DND-41 (cell line): ENCODE data around the gene MEAF6.

Experiments used
- ATAC-seq: fragments of 200-7000 bp; cut with Tn5 transposase; 3 replicates; pipeline ENCODE4 v1.9.1; 2021; ENCODE audit warnings: low read depth; ENCODE audit not compliant: insufficient read depth
- DNase-seq: peaks from one replicate; pipeline ENCODE4 v3.0.0-alpha.2; 2020
- H2AFZ ChIP-seq: 2 replicates; pipeline ENCODE4 v1.6.0; 2012; ENCODE audit warnings: low read depth, low read length
- H3K27ac ChIP-seq: 2 replicates; pipeline ENCODE4 v1.5.1; 2012; ENCODE audit warnings: low read length, inconsistent platforms
- H3K27me3 ChIP-seq: fragments of 200-600 bp; sonication (generic); 2 replicates; pipeline ENCODE4 v1.6.0; 2012; ENCODE audit warnings: low read length, mild to moderate bottlenecking, inconsistent platforms; ENCODE audit not compliant: insufficient read depth, poor library complexity
- H3K36me3 ChIP-seq: 2 replicates; pipeline ENCODE4 v1.5.1; 2012; ENCODE audit warnings: low read length, inconsistent platforms; ENCODE audit not compliant: insufficient read depth
- H3K4me1 ChIP-seq: 2 replicates; pipeline ENCODE4 v1.5.1; 2012; ENCODE audit warnings: mild to moderate bottlenecking, low read length; ENCODE audit not compliant: insufficient read depth
- H3K4me2 ChIP-seq: 2 replicates; pipeline ENCODE4 v1.6.0; 2012; ENCODE audit warnings: mild to moderate bottlenecking, moderate library complexity, low read length, inconsistent platforms; ENCODE audit not compliant: insufficient read depth
- H3K4me3 ChIP-seq, 2 experiments: fragments of 200-600 bp in 1 of 2; shearing (Covaris generic) in 1 of 2; 2 replicates each; pipeline ENCODE4 v1.5.1; 2012 to 2016; ENCODE audit warnings: inconsistent platforms in 2 of 2, low read length in 2 of 2, mild to moderate bottlenecking in 2 of 2, low read depth in 1 of 2, moderate library complexity in 1 of 2
- H3K79me2 ChIP-seq: 2 replicates; pipeline ENCODE4 v1.6.0; 2012; ENCODE audit warnings: low read length, inconsistent platforms; ENCODE audit not compliant: insufficient read depth
- H3K9ac ChIP-seq: 2 replicates; pipeline ENCODE4 v1.6.0; 2012; ENCODE audit warnings: low read depth, mild to moderate bottlenecking, inconsistent platforms, low read length, moderate library complexity
- H3K9me3 ChIP-seq: 2 replicates; pipeline ENCODE4 v1.5.1; 2012; ENCODE audit warnings: low read length, moderate library complexity, mild to moderate bottlenecking, inconsistent platforms; ENCODE audit not compliant: insufficient read depth, severe bottlenecking
- H4K20me1 ChIP-seq: 2 replicates; pipeline ENCODE4 v1.6.0; 2012; ENCODE audit warnings: low read length; ENCODE audit not compliant: insufficient read depth
- CTCF ChIP-seq: IDR thresholded peaks from 2 replicates; pipeline ENCODE4 v1.5.1; 2012; ENCODE audit warnings: borderline replicate concordance, low read length, moderate library complexity, mild to moderate bottlenecking; ENCODE audit not compliant: poor library complexity, severe bottlenecking; ENCODE audit errors: extremely low read depth
- EZH2 ChIP-seq: IDR thresholded peaks from 3 replicates; pipeline ENCODE4 v1.6.1; 2012; ENCODE audit warnings: borderline replicate concordance, low read depth, mild to moderate bottlenecking, moderate library complexity, low read length, inconsistent platforms; ENCODE audit not compliant: severe bottlenecking

MEAF6 gene

GRCh38 chr1:37477198-37477931, 37.2 kb downstream of the MEAF6 start:
- Histone ChIP-seq H3K27me3 (no peaks in the 10 kb centered on the region), H3K9me3 (no peaks in the 10 kb centered on the region), H3K4me1 (peaks cover 64% of the 10 kb centered on the region), H3K4me3 (peak overlapping the region in 1 of 2 experiments; percentile 78; a peak in 2 of 4 replicates), H3K9ac (peak overlapping the region; percentile 71), H3K27ac (peak overlapping the region; percentile 68), H3K4me2 (peak overlapping the region; percentile 96), H2AFZ (no peak overlapping the region), H4K20me1 (peaks cover 44% of the 10 kb centered on the region), H3K79me2 (peaks cover 39% of the 10 kb centered on the region), H3K36me3 (peaks cover 70% of the 10 kb centered on the region)
- DNase-seq (peak; percentile 60), ATAC-seq (peak; percentile 29)
- TF ChIP-seq CTCF = no peak
- TF ChIP-seq EZH2 = no peak

GRCh38 chr1:37476460-37477197, 37.9 kb downstream of the MEAF6 start:
- Histone ChIP-seq H3K27ac (peak overlapping the region; percentile 68), H3K4me1 (peaks cover 65% of the 10 kb centered on the region), H3K36me3 (peaks cover 63% of the 10 kb centered on the region), H3K79me2 (peaks cover 39% of the 10 kb centered on the region), H3K4me2 (peak overlapping the region; percentile 96), H4K20me1 (peaks cover 44% of the 10 kb centered on the region), H3K9ac (peak overlapping the region; percentile 71), H3K9me3 (no peaks in the 10 kb centered on the region), H3K4me3 (peak overlapping the region in 1 of 2 experiments; percentile 78; a peak in 2 of 4 replicates), H2AFZ (no peak overlapping the region), H3K27me3 (no peaks in the 10 kb centered on the region)
- TF ChIP-seq EZH2 = no peak
- TF ChIP-seq CTCF = no peak
- DNase-seq (no peak), ATAC-seq (no peak)

GRCh38 chr1:37476087-37476452, 38.5 kb downstream of the MEAF6 start:
- Histone ChIP-seq H3K27me3 (no peaks in the 10 kb centered on the region), H3K36me3 (peaks cover 57% of the 10 kb centered on the region), H3K9me3 (no peaks in the 10 kb centered on the region), H3K4me3 (peak overlapping the region in 1 of 2 experiments; percentile 78; a peak in 2 of 4 replicates), H3K4me1 (peaks cover 65% of the 10 kb centered on the region), H3K9ac (peak overlapping the region; percentile 71), H3K4me2 (peak overlapping the region; percentile 96), H3K79me2 (peaks cover 39% of the 10 kb centered on the region), H4K20me1 (peaks cover 44% of the 10 kb centered on the region), H2AFZ (no peak overlapping the region), H3K27ac (0 out of 2 replicates have a peak overlapping the region, but pooled peaks have one; percentile 10)
- TF ChIP-seq EZH2 (no peak), CTCF (no peak)
- DNase-seq = no peak
- no peak for ATAC-seq
